GM23248 (cell line): ENCODE measurements around the gene TFAP2B.
A peak's percentile ranks its signal among the peaks of the same experiment; 100 is the strongest.

Experiments
- EZH2 ChIP-seq: fragments of 200-600 bp; sonication (generic); IDR thresholded peaks from 2 replicates; pipeline ENCODE4 v1.6.1; 2018; ENCODE audit warnings: antibody characterized with exemption, mild to moderate bottlenecking; ENCODE audit not compliant: insufficient read depth, poor library complexity, severe bottlenecking
- EZH2phosphoT487 ChIP-seq: fragments of 200-600 bp; sonication (generic); IDR thresholded peaks from 2 replicates; pipeline ENCODE4 v1.6.1; 2018; ENCODE audit warnings: antibody characterized with exemption, moderate library complexity, mild to moderate bottlenecking, low read depth; ENCODE audit not compliant: insufficient read depth

DNA sequence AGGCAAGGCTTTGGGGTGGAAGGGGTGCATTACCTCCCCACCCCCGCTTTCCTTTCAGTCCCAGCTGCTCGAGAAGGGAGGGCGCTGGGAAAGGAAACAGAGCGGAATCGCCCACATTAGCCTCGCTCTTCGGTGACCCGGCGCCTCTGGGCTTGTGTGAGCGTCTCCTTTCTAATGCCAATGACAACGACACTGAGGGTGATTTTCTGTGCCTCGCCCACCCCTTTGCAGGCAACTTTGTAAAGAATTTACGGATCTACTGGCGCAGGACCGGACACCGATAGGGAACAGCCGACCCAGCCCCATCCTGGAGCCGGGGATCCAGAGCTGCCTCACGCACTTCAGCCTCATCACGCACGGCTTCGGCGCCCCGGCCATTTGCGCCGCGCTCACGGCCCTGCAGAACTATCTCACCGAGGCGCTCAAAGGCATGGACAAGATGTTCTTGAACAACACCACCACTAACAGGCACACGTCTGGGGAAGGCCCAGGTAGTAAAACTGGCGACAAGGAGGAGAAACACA, 24.3 kb downstream of the TFAP2B start:
- TF ChIP-seq EZH2phosphoT487 (no peak), EZH2 (peak; percentile 49)
